ENCODE results near the gene WDR19. TPM values are rescaled to one million over a fixed set of nuclear protein-coding genes. Genes with fewer than 3 reads are reported as not detected.

WDR19 gene
- total RNA-seq, 1 experiment from 2014 or later: 14.9 TPM

DNA sequence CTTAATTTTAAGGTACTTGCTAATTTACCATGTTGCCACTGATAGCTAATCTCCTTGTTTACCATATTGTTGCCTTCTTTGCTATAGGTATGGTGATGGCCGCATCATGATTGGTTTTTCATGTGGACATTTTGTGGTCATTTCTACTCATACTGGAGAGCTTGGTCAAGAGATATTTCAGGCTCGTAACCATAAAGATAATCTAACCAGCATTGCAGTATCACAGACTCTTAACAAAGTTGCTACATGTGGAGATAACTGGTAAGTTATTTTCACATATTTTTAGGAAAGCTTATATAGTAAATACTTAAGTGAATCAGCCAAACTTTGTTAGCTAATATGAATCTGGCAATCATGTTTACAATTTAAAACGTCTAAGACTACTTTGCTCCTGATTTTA is 23.1 kb downstream of the WDR19 start:
- TF ChIP-seq, protein P1, sequence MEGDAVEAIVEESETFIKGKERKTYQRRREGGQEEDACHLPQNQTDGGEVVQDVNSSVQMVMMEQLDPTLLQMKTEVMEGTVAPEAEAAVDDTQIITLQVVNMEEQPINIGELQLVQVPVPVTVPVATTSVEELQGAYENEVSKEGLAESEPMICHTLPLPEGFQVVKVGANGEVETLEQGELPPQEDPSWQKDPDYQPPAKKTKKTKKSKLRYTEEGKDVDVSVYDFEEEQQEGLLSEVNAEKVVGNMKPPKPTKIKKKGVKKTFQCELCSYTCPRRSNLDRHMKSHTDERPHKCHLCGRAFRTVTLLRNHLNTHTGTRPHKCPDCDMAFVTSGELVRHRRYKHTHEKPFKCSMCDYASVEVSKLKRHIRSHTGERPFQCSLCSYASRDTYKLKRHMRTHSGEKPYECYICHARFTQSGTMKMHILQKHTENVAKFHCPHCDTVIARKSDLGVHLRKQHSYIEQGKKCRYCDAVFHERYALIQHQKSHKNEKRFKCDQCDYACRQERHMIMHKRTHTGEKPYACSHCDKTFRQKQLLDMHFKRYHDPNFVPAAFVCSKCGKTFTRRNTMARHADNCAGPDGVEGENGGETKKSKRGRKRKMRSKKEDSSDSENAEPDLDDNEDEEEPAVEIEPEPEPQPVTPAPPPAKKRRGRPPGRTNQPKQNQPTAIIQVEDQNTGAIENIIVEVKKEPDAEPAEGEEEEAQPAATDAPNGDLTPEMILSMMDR (IDR thresholded peaks at IDR 0.05; ENCODE audit: unreplicated experiment): no peak
- Mint-ChIP-seq H3K4me1 (ENCODE audit: low read depth, unreplicated experiment) (no peaks in the 10 kb centered on the region), H3K9me3 (ENCODE audit: low read depth, unreplicated experiment) (peaks cover 2% of the 10 kb centered on the region), H3K36me3 (ENCODE audit: insufficient read depth, unreplicated experiment) (peaks cover 4% of the 10 kb centered on the region), H3K4me3 (ENCODE audit: low read depth, unreplicated experiment) (no peak overlapping the region), H3K27ac (ENCODE audit: unreplicated experiment) (no peak overlapping the region), H3K27me3 (ENCODE audit: unreplicated experiment) (no peaks in the 10 kb centered on the region)
- DNase-seq: no peak
- BruUV-seq (replicated peaks): no TSS peak
- CTCF ChIA-PET: no interaction called here
- intact Hi-C loops (cut with micrococcal nuclease; ENCODE audit: unreplicated experiment): no loop called here

DNA sequence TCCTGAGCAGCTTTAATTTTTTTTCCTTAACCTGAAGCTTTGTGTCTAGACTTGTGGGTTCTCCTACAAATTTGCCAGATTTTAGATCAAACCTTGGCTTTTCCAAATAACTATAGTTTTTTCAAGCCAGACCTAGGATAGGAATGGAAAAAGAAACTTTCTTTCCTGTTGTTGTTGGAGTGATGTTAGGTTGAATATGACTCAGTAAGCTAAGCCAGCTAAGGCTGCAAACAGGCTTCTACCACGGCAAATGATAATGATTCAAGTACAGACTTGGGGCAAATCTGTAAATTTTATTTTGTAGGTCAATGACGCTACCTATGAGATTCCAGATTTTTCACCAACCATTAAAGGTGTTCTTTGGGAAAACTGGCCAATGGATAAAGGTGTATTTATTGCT is 45.6 kb downstream of the WDR19 start:
- intact Hi-C loops (cut with micrococcal nuclease; ENCODE audit: unreplicated experiment): no loop called here
- no peak overlapping the region for H3K27ac Mint-ChIP-seq (ENCODE audit: unreplicated experiment)
- TF ChIP-seq, protein P1 (IDR thresholded peaks at IDR 0.05; ENCODE audit: unreplicated experiment): no peak
- H3K4me1 Mint-ChIP-seq (ENCODE audit: low read depth, unreplicated experiment): no peaks in the 10 kb centered on the region
- H3K4me3 Mint-ChIP-seq (ENCODE audit: low read depth, unreplicated experiment): no peak overlapping the region
- no peaks in the 10 kb centered on the region for H3K9me3 Mint-ChIP-seq (ENCODE audit: low read depth, unreplicated experiment)
- H3K27me3 Mint-ChIP-seq (ENCODE audit: unreplicated experiment): no peaks in the 10 kb centered on the region
- BruUV-seq (replicated peaks): no TSS peak
- no peaks in the 10 kb centered on the region for H3K36me3 Mint-ChIP-seq (ENCODE audit: insufficient read depth, unreplicated experiment)
- CTCF ChIA-PET: no interaction called here
- no peak for DNase-seq

- Mint-ChIP-seq H3K4me1 (ENCODE audit: low read depth, unreplicated experiment) (no peaks in the 10 kb centered on the region), H3K27me3 (ENCODE audit: unreplicated experiment) (no peaks in the 10 kb centered on the region), H3K27ac (ENCODE audit: unreplicated experiment) (no peak overlapping the region), H3K4me3 (ENCODE audit: low read depth, unreplicated experiment) (no peak overlapping the region), H3K9me3 (ENCODE audit: low read depth, unreplicated experiment) (no peaks in the 10 kb centered on the region), H3K36me3 (ENCODE audit: insufficient read depth, unreplicated experiment) (no peaks in the 10 kb centered on the region)
- CTCF ChIA-PET: no interaction called here
- TF ChIP-seq, protein P1 (IDR thresholded peaks at IDR 0.05; ENCODE audit: unreplicated experiment): no peak
- no TSS peak for BruUV-seq (replicated peaks)
- DNase-seq: no peak
- intact Hi-C loops (cut with micrococcal nuclease; ENCODE audit: unreplicated experiment): no loop called here
Observed at GRCh38 chr4:39228377-39228776, 46.0 kb downstream of the WDR19 start.

DNA sequence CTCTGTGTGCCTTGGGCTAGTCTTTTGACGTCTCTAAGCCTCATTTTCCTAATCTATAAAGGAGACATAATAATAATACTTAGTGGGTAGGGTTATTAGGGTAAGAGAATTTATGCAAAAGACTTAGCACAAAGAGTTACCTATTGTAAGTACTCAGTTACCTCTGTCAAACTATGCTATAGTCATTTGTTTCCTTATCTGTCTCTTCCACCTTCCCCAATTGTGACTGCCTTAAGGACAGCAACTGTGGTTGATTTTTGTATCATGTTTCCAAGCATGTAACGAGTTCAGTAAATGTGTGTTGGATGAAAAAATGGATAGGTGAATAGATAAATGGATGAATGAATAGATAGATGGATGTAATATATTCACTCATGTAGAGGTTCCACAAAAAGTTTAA is 48.1 kb downstream of the WDR19 start:
- TF ChIP-seq, protein P1 (IDR thresholded peaks at IDR 0.05; ENCODE audit: unreplicated experiment): no peak
- H3K27me3 Mint-ChIP-seq (ENCODE audit: unreplicated experiment): no peaks in the 10 kb centered on the region
- no peaks in the 10 kb centered on the region for H3K36me3 Mint-ChIP-seq (ENCODE audit: insufficient read depth, unreplicated experiment)
- no peak overlapping the region for H3K4me3 Mint-ChIP-seq (ENCODE audit: low read depth, unreplicated experiment)
- H3K4me1 Mint-ChIP-seq (ENCODE audit: low read depth, unreplicated experiment): no peaks in the 10 kb centered on the region
- no peak for DNase-seq
- intact Hi-C loops (cut with micrococcal nuclease; ENCODE audit: unreplicated experiment): no loop called here
- no peak overlapping the region for H3K27ac Mint-ChIP-seq (ENCODE audit: unreplicated experiment)
- CTCF ChIA-PET: interaction anchor here (0.5 kb wide), 1 partner anchor 744 kb away, joined by 5 read pairs; no protein-coding TSS in a partner anchor
- BruUV-seq (replicated peaks): no TSS peak
- no peaks in the 10 kb centered on the region for H3K9me3 Mint-ChIP-seq (ENCODE audit: low read depth, unreplicated experiment)
